Astrocyte of the cerebellum (primary cell): ENCODE measurements around the gene HP1BP3.

ENCODE experiments used
- DNase-seq: peaks from one replicate; pipeline ENCODE4 v3.0.0-alpha.2; 2011; ENCODE audit warnings: low read depth
- H3K4me3 ChIP-seq: 2 replicates; pipeline ENCODE4 v1.5.1; 2011; ENCODE audit warnings: mild to moderate bottlenecking, low read depth, low read length, moderate library complexity
- in situ Hi-C: cut with HindIII; loops from 2 replicates; pipeline ENCODE4 v1.10.0; 2017; ENCODE audit warnings: low sequenced_read_pairs
- TF ChIP-seq, protein P1 (sequence below): IDR thresholded peaks from 2 replicates; pipeline ENCODE4 v1.5.1; 2012; ENCODE audit warnings: low read length, low read depth, moderate library complexity, mild to moderate bottlenecking; ENCODE audit errors: missing control alignments

HP1BP3 gene

DNA sequence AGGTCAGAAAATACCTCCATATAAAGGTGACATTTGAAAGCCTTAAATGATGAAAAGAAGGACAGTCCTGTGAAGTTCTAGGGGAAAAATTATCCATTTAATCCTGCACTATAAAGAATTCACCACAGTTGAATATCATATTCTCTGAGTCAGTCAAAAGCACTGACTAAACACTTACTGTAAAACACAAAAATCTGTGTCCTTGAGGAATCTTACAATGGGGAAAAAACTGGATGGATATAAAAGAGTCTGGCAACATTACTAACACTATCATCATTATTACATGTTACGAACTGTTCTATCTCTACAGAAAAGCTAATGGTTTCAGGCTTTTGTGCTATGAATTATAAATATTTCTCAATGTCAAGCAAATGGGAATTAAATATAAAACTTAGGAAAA is 42.4 kb upstream of the HP1BP3 start:
- in situ Hi-C loops, result no loop called here

DNA sequence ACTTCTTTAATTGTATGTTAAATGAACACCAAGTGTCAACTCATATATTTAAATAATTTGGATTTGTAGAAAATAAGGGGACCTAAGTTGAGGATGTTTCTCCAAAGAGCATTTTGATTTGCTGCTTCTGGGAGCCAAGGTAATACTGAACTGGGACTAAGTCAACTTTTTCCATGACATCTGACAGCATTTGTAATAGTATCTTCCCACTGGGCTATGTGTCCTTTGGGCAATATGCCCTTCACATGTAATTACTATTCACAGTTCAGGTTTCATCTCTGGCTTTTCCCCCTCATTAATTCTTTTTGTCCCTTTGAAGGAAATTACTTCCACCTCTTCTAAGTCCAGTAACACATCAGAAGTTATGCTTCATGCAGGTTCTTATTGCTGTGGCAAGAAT is 36.7 kb upstream of the HP1BP3 start:
- in situ Hi-C loops, result no loop called here

More for the DNA sequence above, 42.4 kb upstream of the HP1BP3 start:
- no peak for DNase-seq
- no peak overlapping the region for H3K4me3 ChIP-seq
- TF ChIP-seq, protein P1, sequence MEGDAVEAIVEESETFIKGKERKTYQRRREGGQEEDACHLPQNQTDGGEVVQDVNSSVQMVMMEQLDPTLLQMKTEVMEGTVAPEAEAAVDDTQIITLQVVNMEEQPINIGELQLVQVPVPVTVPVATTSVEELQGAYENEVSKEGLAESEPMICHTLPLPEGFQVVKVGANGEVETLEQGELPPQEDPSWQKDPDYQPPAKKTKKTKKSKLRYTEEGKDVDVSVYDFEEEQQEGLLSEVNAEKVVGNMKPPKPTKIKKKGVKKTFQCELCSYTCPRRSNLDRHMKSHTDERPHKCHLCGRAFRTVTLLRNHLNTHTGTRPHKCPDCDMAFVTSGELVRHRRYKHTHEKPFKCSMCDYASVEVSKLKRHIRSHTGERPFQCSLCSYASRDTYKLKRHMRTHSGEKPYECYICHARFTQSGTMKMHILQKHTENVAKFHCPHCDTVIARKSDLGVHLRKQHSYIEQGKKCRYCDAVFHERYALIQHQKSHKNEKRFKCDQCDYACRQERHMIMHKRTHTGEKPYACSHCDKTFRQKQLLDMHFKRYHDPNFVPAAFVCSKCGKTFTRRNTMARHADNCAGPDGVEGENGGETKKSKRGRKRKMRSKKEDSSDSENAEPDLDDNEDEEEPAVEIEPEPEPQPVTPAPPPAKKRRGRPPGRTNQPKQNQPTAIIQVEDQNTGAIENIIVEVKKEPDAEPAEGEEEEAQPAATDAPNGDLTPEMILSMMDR, result no peak

DNA sequence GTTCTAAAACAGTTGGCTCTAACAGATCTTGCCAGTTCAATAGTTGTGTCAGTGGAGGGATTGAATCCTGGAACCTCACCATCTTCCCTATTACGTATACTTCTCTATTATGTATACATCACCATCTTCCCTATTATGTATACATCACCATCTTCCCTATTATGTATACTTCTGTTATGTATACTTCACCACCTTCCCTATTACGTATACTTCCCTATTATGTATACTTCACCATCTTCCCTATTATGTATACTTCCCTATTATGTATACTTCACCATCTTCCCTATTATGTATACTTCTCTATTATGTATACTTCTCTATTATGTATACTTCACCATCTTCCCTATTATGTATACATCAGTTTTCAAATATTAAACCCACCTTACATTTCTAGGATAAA is 34.4 kb upstream of the HP1BP3 start:
- TF ChIP-seq, protein P1, result no peak
- no peak for DNase-seq
- no peak overlapping the region for H3K4me3 ChIP-seq
- in situ Hi-C loops, result no loop called here

More for the DNA sequence above, 36.7 kb upstream of the HP1BP3 start:
- DNase-seq, result no peak
- TF ChIP-seq, protein P1, result no peak
- H3K4me3 ChIP-seq, result no peak overlapping the region

DNA sequence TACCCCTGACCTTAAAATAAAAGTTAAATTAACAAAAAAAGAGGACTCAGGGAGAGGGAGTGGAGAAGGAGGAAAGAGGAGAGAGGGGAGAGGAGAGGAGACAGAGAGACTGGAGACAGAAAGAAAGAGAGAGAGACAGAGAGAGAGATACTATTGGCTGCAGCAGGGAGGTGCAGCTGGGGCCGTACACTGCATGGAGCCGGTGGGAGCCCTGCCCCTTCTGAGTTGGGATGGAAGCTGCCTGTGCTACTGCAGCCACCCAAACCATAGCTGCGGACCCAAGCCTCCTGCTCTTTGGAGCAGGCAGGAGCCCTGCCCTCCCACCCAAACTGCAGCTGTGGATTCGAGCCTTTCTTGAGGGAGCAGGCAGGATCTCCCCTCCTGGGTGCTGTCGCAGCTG is 32.7 kb upstream of the HP1BP3 start:
- no peak overlapping the region for H3K4me3 ChIP-seq
- in situ Hi-C loops, result no loop called here
- DNase-seq, result no peak
- TF ChIP-seq, protein P1, result no peak

DNA sequence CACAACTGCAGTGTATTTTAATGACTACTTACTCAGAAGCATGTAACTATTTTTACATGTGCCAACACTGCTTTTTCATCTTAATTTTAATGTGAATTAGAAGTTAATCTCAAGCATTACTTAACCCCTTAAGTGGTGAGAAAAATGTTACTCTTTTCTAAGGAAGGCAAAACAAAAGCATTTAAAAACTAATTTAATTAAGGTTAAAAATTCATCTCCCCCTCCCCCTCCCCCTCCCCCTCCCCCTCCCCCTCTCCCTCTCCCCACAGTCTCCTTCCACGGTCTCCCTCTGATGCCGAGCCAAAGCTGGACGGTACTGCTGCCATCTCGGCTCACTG is 27.4 kb upstream of the HP1BP3 start:
- H3K4me3 ChIP-seq, result no peak overlapping the region
- in situ Hi-C loops, result no loop called here
- TF ChIP-seq, protein P1, result no peak
- DNase-seq, result no peak

DNA sequence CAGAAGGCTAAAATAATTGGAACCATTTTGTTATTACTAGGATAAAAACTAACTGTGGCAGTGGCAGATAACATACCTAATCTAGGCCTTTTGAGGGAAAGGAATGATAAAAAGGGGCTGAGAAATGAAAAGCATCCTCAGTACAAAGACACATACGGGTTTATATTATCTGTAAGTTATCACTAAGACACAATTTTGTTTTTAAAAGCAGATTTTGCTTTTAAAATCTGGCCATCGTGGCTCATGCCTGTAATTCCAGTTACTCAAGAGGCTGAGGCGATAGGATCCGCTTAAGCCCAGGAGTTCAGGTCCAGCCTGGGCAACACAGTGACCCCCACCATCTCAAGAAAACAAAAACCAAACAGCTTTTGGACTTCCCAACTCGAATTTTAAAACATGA is 24.8 kb upstream of the HP1BP3 start:
- TF ChIP-seq, protein P1, result no peak
- DNase-seq, result no peak
- in situ Hi-C loops, result no loop called here
- H3K4me3 ChIP-seq, result no peak overlapping the region

DNA sequence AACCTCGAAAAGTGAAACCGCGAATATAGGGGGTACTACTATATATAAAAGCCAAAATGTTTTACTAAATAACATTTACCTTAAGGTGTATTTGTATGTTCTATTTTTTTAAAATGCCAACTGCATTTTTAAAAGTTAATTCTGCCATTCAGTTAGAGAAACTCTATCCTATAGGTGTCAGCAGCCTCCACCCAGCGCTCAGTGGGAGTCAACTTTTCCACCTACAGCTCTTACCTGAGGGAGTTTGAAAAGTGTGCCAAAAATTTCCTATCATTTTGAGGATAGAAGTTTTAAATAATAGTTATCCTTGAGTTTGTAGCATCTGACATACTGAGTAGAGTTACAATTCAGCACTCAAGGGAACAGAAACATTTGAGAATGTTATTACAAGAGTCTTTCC is 6.1 kb upstream of the HP1BP3 start:
- no peak overlapping the region for H3K4me3 ChIP-seq
- TF ChIP-seq, protein P1, result no peak
- in situ Hi-C loops, result no loop called here
- no peak for DNase-seq
